WI38 (cell line): ENCODE data around the gene RCVRN.

Source experiments
- H3K4me3 ChIP-seq: 2 replicates; pipeline ENCODE4 v1.5.1; 2011; ENCODE audit warnings: low read depth, mild to moderate bottlenecking, control low read depth, low read length
- CTCF ChIP-seq: IDR thresholded peaks from 2 replicates; pipeline ENCODE4 v1.5.1; 2012; ENCODE audit warnings: low read depth, mild to moderate bottlenecking, control low read depth, low read length

Gene RCVRN

GRCh38 chr17:9934331-9934730 is 29.3 kb upstream of the RCVRN start:
- H3K4me3 ChIP-seq, result no peak overlapping the region
- no peak for TF ChIP-seq CTCF

GRCh38 chr17:9932491-9932890 is 27.4 kb upstream of the RCVRN start:
- no peak overlapping the region for H3K4me3 ChIP-seq
- TF ChIP-seq CTCF, result no peak

- TF ChIP-seq CTCF, result no peak
- H3K4me3 ChIP-seq, result no peak overlapping the region
These were observed 26.2 kb upstream of the RCVRN start for GRCh38 chr17:9931144-9931741.

GRCh38 chr17:9929871-9930270 is 24.8 kb upstream of the RCVRN start:
- TF ChIP-seq CTCF, result no peak
- H3K4me3 ChIP-seq, result no peak overlapping the region

GRCh38 chr17:9928601-9929333 is 23.7 kb upstream of the RCVRN start:
- peak; percentile 69 for TF ChIP-seq CTCF
- no peak overlapping the region for H3K4me3 ChIP-seq

DNA sequence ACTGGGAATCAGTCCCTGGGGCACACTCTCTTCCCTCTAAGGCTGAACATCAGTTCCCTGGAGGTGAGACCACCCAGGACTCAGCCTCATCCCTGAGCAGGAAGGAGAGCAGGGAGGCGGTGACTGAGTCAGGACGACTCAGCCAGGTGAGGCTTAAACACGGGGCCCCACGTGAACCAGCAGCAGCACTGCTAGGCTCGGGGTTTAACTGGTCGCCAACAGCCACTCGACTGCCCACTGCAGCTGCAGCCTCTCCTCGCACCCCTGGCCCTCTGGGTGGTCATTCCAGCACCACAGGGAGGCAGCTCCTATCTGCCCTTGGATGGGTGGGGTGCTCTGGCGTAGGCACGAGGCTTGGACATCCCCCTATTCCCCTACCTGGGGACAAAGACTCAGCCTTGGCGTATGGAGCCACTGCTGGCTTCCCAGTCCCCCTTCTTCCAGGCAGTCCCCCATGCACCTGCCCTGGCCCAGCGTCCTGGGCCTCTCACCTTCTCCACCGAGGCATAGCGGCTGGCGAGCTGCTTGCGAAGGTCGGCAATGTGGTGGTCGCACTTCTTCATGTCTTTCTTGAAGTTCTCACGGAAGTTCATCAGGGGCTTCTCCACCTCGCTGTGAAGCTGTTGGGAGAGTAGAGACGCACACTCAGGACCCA is 21.2 kb upstream of the RCVRN start:
- TF ChIP-seq CTCF, result no peak
- H3K4me3 ChIP-seq, result no peak overlapping the region

DNA sequence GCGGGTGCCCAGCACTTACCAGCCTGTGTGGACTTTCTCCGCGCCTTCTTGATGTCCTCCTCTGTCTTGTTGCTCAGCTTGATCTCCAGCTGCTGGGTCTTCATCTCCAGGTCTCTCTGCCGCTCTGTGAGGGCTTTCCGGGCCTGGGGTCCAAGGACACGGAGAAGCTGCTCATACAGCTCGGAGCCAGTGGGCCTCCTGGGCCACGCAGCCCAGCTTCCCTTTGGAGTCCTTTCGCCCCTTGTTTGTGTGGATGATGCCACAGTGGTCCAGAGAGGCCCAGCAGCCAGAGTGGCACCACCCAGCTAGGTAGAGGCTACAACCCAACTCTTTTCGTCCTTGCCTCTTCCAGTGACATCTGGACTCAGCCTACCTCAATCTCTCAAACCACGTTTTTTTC is 20.4 kb upstream of the RCVRN start:
- H3K4me3 ChIP-seq, result no peak overlapping the region
- no peak for TF ChIP-seq CTCF
